Measurements from ENCODE around the gene PUM2.

The PUM2 gene

DNA sequence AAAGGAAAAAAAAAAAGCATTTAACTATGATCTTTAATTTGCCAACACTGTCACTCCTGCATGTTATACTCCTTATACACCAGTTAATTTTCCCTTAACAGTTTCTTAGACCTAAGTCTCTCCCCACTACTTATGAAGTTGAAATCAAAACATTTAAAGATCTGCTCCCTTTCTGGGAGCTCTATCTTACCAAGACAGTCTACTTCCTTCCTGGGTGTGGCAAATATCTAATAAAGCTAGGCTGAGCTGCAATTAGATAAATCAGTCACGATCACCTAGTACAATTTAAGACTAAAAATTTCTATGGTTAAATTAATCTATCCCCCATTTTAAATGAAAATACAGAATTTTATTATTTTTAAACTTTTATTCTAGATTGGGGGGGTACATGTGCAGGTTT, 33.4 kb downstream of the PUM2 start:
- Histone ChIP-seq H3K27me3 (no peaks in the 10 kb centered on the region), H3K27ac (no peak overlapping the region), H3K36me3 (peaks cover 59% of the 10 kb centered on the region), H3K4me1 (ENCODE audit: control insufficient read depth in 1 of 2, insufficient read depth in 1 of 2, low read depth in 1 of 2, low read length in 1 of 2) (no peaks in the 10 kb centered on the region), H3K4me3 (ENCODE audit: low read depth in 1 of 2, low read length in 1 of 2) (no peak overlapping the region), H3K9me3 (no peaks in the 10 kb centered on the region)
- TF ChIP-seq, protein P1, sequence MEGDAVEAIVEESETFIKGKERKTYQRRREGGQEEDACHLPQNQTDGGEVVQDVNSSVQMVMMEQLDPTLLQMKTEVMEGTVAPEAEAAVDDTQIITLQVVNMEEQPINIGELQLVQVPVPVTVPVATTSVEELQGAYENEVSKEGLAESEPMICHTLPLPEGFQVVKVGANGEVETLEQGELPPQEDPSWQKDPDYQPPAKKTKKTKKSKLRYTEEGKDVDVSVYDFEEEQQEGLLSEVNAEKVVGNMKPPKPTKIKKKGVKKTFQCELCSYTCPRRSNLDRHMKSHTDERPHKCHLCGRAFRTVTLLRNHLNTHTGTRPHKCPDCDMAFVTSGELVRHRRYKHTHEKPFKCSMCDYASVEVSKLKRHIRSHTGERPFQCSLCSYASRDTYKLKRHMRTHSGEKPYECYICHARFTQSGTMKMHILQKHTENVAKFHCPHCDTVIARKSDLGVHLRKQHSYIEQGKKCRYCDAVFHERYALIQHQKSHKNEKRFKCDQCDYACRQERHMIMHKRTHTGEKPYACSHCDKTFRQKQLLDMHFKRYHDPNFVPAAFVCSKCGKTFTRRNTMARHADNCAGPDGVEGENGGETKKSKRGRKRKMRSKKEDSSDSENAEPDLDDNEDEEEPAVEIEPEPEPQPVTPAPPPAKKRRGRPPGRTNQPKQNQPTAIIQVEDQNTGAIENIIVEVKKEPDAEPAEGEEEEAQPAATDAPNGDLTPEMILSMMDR (IDR thresholded peaks at IDR 0.05) = no peak

DNA sequence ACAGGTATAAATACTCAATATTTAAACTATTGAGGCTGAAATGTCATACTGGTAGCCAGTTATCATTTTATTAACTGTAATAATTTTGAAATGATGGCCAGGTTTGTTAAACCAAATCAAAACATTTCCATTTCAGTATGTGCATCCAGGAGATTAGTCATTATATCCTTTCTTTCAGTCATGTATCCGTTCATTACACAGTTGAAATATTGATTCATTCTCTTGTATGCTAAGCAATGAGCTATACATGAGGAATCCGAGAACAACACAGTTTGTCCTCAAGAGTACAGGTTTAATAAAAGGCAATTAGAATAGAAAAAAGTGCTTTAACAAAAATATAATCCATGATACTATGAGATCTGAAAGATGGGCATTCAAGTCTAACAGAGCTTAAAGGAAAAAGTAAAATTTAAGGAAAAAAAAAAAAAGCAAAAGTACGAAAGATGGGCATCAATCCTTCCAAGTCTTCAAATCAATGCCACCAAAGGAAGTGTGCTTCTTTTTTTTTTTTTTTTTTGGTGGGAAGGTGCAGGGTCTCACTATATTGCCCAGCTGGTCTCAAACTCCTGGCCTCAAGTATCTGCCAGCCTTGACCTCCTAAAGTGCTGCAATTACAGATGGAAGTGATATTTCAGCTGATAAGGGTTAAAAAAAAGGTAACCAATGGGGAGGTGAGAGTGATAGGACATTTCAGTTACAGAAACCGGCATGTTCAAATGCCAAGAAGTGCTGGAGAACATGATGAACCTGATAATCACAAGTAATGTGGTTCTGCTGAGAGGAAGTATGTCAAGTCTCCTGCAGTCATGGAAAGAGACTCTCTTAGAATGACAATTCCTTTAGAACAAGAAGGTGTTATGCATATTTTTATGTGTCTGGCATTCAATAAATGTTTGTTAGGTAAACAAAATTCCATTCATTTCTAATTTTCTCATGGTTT, 35.8 kb downstream of the PUM2 start:
- Histone ChIP-seq H3K36me3 (peaks cover 78% of the 10 kb centered on the region), H3K4me3 (ENCODE audit: low read depth in 1 of 2, low read length in 1 of 2) (no peak overlapping the region), H3K27ac (no peak overlapping the region), H3K27me3 (no peaks in the 10 kb centered on the region), H3K4me1 (ENCODE audit: control insufficient read depth in 1 of 2, insufficient read depth in 1 of 2, low read depth in 1 of 2, low read length in 1 of 2) (no peaks in the 10 kb centered on the region), H3K9me3 (no peaks in the 10 kb centered on the region)
- TF ChIP-seq, protein P1 (IDR thresholded peaks at IDR 0.05) = no peak

DNA sequence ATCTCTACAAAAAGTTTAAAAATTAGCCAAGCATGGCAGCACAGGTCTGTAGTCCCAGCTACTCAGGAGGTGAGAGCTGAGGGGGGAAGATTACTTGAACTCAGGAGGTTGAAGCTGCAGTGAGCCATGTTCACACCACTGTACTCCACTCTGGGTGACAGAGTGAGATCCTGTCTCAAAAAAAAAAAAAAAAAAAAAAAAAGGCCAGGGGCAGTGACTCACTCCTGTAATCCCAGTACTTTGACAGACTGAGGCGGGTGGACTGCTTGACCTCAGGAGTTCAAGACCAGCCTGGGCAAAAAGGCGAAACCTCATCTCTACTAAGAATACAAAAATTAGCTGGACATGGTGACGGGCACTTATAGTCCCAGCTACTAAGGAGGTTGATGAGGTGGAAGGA, 37.0 kb downstream of the PUM2 start:
- no peaks in the 10 kb centered on the region for H3K9me3 ChIP-seq
- no peaks in the 10 kb centered on the region for H3K27me3 ChIP-seq
- H3K4me3 ChIP-seq (ENCODE audit: low read depth in 1 of 2, low read length in 1 of 2) = no peak overlapping the region
- TF ChIP-seq, protein P1 (IDR thresholded peaks at IDR 0.05) = no peak
- H3K27ac ChIP-seq = no peak overlapping the region
- H3K36me3 ChIP-seq = peaks cover 78% of the 10 kb centered on the region
- H3K4me1 ChIP-seq (ENCODE audit: control insufficient read depth in 1 of 2, insufficient read depth in 1 of 2, low read depth in 1 of 2, low read length in 1 of 2) = no peaks in the 10 kb centered on the region

DNA sequence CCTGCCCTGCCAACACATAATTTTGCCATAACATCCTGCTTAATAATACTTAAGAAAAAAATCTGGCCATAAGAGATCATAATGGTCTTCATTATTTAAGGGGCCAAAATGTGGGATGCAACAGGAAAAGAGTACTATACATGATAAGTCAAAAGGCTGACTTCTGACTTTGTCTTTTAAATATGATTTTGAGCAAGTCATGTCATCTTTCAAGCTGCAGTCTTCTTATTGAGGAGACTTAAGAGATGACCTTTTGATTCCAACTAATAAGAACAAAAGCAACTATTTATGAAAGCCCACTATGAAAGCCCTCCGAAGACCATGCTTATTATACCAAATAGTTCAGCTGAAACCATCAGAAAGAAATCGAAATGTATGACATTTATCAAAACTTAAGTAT, 41.6 kb downstream of the PUM2 start:
- Histone ChIP-seq H3K4me1 (ENCODE audit: control insufficient read depth in 1 of 2, insufficient read depth in 1 of 2, low read depth in 1 of 2, low read length in 1 of 2) (no peaks in the 10 kb centered on the region), H3K27me3 (no peaks in the 10 kb centered on the region), H3K27ac (no peak overlapping the region), H3K9me3 (no peaks in the 10 kb centered on the region), H3K36me3 (peaks cover 78% of the 10 kb centered on the region), H3K4me3 (ENCODE audit: low read depth in 1 of 2, low read length in 1 of 2) (no peak overlapping the region)
- TF ChIP-seq, protein P1 (IDR thresholded peaks at IDR 0.05) = no peak

DNA sequence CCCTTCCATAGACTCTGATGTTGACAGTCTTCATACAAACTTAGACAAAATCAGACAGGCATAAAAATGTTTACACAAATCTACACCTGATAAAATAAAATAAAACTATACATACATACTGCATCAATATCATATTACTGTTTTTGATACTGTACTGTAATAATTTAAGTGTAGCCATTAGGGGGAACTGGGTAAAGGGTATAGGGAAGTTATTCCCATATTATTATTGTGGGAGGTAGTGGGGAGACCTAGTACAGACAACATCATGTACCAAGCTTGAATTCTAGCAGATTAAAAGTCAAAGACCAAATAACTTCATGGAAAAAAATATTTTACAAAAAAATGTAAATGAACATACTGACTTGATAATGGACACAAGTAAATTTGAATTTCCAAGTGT, 43.3 kb downstream of the PUM2 start:
- Histone ChIP-seq H3K4me3 (ENCODE audit: low read depth in 1 of 2, low read length in 1 of 2) (no peak overlapping the region), H3K9me3 (no peaks in the 10 kb centered on the region), H3K4me1 (ENCODE audit: control insufficient read depth in 1 of 2, insufficient read depth in 1 of 2, low read depth in 1 of 2, low read length in 1 of 2) (no peaks in the 10 kb centered on the region), H3K27ac (no peak overlapping the region), H3K36me3 (peaks cover 74% of the 10 kb centered on the region), H3K27me3 (no peaks in the 10 kb centered on the region)
- TF ChIP-seq, protein P1 (IDR thresholded peaks at IDR 0.05) = no peak

Measured in neutrophil (primary cell).